ENCODE data around the gene L1CAM.

L1CAM gene

GRCh38 chrX:153927672-153927921 is 41.6 kb upstream of the L1CAM start:
- peak overlapping the region; percentile 67 for H3K4me3 ChIP-seq (ENCODE audit: low read depth, low read length)
- no peak for TF ChIP-seq CTCF (conservative IDR thresholded peaks at IDR 0.05; ENCODE audit: low read depth, low read length)
- no peak for DNase-seq (ENCODE audit: low read depth)

- H3K4me3 ChIP-seq (ENCODE audit: low read depth, low read length), result peak overlapping the region; percentile 67
- peak; percentile 18 for DNase-seq (ENCODE audit: low read depth)
- TF ChIP-seq CTCF (conservative IDR thresholded peaks at IDR 0.05; ENCODE audit: low read depth, low read length), result no peak
Observed at GRCh38 chrX:153926858-153927671, 41.1 kb upstream of the L1CAM start.

GRCh38 chrX:153926552-153926857 is 40.5 kb upstream of the L1CAM start:
- no peak for DNase-seq (ENCODE audit: low read depth)
- H3K4me3 ChIP-seq (ENCODE audit: low read depth, low read length), result no peak overlapping the region
- TF ChIP-seq CTCF (conservative IDR thresholded peaks at IDR 0.05; ENCODE audit: low read depth, low read length), result no peak

- TF ChIP-seq CTCF (conservative IDR thresholded peaks at IDR 0.05; ENCODE audit: low read depth, low read length), result no peak
- DNase-seq (ENCODE audit: low read depth), result no peak
- H3K4me3 ChIP-seq (ENCODE audit: low read depth, low read length), result peak within 1 kb of the TSS; percentile 67
Observed at GRCh38 chrX:153925739-153926551, 40.0 kb upstream of the L1CAM start, which contains the start of gene ARHGAP4. Gene ARHGAP4, minus strand, starts transcription at chrX:153926264. Its CDS starts 62 bp downstream, at chrX:153926202.

- H3K4me3 ChIP-seq (ENCODE audit: low read depth, low read length), result no peak overlapping the region
- no peak for DNase-seq (ENCODE audit: low read depth)
- no peak for TF ChIP-seq CTCF (conservative IDR thresholded peaks at IDR 0.05; ENCODE audit: low read depth, low read length)
Observed at GRCh38 chrX:153925387-153925738, 39.4 kb upstream of the L1CAM start.

- H3K4me3 ChIP-seq (ENCODE audit: low read depth, low read length), result no peak overlapping the region
- peak; percentile 31 for TF ChIP-seq CTCF (conservative IDR thresholded peaks at IDR 0.05; ENCODE audit: low read depth, low read length)
- peak; percentile 45 for DNase-seq (ENCODE audit: low read depth)
Observed at GRCh38 chrX:153924149-153924861, 38.3 kb upstream of the L1CAM start.
